HUES48 (cell line): Measurements from ENCODE around the gene NPAS3.

Experiments used
- H3K27ac ChIP-seq: one replicate; pipeline ENCODE4 v1.7.0; 2013; ENCODE audit warnings: low read depth, low read length, inconsistent platforms
- H3K27me3 ChIP-seq: 2 replicates; pipeline ENCODE4 v1.6.1; 2013; ENCODE audit warnings: mild to moderate bottlenecking, low read length; ENCODE audit not compliant: control insufficient read depth, insufficient read depth
- H3K36me3 ChIP-seq: 2 replicates; pipeline ENCODE4 v1.6.1; 2013; ENCODE audit warnings: low read length; ENCODE audit not compliant: control insufficient read depth, insufficient read depth
- H3K4me1 ChIP-seq: 2 replicates; pipeline ENCODE4 v1.6.1; 2013; ENCODE audit warnings: mild to moderate bottlenecking, low read length; ENCODE audit not compliant: control insufficient read depth, insufficient read depth
- H3K4me3 ChIP-seq: 2 replicates; pipeline ENCODE4 v1.5.1; 2013; ENCODE audit warnings: mild to moderate bottlenecking, low read depth, low read length
- H3K9ac ChIP-seq: 2 replicates; pipeline ENCODE4 v1.6.1; 2013; ENCODE audit warnings: mild to moderate bottlenecking, low read depth, low read length, moderate library complexity
- H3K9me3 ChIP-seq: 2 replicates; pipeline ENCODE4 v1.6.1; 2013; ENCODE audit warnings: low read length; ENCODE audit not compliant: control insufficient read depth, insufficient read depth

The NPAS3 gene

DNA sequence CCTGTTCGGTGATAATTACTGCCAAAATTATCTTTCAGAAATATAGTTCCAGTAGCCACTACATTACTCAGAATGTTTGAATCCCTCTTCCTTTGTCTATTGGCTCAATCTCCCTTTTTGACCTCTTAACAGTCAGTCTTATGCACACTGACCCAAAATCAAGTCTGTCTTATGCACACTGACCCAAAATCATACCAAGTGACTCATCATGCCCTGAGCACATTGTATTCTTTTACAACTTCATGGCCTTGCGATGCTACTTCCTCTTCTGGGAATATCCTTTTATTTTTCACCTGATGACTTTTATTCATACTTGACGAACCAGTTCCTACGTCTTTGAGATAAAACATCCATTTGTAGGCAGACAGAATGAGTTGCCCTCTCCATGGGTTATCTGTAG lies 182.3 kb downstream of the NPAS3 start:
- Histone ChIP-seq H3K9me3 (no peaks in the 10 kb centered on the region), H3K27me3 (no peaks in the 10 kb centered on the region), H3K4me3 (no peak overlapping the region), H3K27ac (no peak overlapping the region), H3K36me3 (no peaks in the 10 kb centered on the region), H3K9ac (no peak overlapping the region), H3K4me1 (0 out of 2 replicates have a peak, but pooled peaks cover 2% of the 10 kb centered on the region)

DNA sequence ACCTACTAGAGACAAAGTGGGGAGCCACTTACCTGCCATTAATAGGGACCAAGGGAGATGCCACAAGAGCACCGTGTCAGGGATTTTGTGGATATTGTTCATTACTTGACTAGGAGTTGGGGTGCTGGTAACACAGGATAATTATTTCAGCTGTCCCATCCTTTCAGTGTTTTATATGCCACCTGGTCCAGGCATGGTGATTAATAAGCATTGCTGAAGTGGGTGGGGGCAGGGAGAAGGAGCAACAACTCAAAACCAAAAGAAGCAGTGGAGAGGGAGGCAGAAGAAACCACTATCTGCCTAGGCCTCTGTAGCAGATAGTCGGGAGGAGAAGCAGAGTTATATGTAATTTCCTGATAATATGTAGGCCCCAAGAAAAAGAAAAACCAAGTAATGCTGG lies 184.6 kb downstream of the NPAS3 start:
- no peaks in the 10 kb centered on the region for H3K9me3 ChIP-seq
- H3K27me3 ChIP-seq: no peaks in the 10 kb centered on the region
- no peak overlapping the region for H3K9ac ChIP-seq
- no peaks in the 10 kb centered on the region for H3K4me1 ChIP-seq
- no peaks in the 10 kb centered on the region for H3K36me3 ChIP-seq
- no peak overlapping the region for H3K27ac ChIP-seq
- H3K4me3 ChIP-seq: no peak overlapping the region

DNA sequence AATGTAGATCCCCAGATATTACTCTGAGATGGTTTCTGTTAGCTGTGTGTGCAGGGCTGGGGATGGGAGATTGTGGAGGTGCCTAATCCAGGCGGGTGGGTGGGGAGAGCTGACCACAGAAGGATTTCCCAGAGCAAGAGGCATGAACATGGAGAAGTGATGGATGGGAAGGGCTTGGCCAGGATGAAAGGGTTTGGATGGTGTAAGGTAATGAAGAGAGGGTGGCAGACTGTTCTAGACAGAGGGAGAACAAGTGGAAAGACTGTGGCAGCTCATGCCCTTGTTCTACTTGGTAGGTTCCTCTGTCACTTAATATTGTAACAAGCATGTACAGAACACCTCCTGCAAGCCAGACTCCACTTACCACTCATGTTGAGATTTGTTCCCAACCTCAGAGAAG lies 187.8 kb downstream of the NPAS3 start:
- no peaks in the 10 kb centered on the region for H3K9me3 ChIP-seq
- no peak overlapping the region for H3K9ac ChIP-seq
- no peak overlapping the region for H3K27ac ChIP-seq
- no peak overlapping the region for H3K4me3 ChIP-seq
- H3K4me1 ChIP-seq: no peaks in the 10 kb centered on the region
- no peaks in the 10 kb centered on the region for H3K36me3 ChIP-seq
- H3K27me3 ChIP-seq: no peaks in the 10 kb centered on the region

DNA sequence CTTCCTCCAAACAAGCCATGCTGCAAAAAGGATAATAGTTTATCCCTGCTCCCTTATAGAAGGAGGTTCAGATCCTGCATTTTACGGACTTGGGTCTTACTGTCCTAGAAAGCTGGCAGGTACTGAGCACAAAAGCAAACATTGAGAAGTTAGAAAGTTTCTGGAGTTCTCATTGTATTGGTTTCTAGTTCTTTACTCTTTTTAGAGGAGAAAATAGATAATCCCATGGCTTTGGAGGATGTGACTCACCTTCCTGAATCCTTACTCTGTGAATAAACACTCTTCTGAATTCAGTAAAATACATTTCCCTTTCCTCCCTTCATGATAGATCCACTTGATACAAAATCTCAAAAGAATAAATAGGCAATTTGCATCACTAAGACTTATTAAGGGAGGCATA lies 188.9 kb downstream of the NPAS3 start:
- H3K4me3 ChIP-seq: no peak overlapping the region
- no peaks in the 10 kb centered on the region for H3K4me1 ChIP-seq
- no peak overlapping the region for H3K9ac ChIP-seq
- H3K27me3 ChIP-seq: no peaks in the 10 kb centered on the region
- H3K36me3 ChIP-seq: no peaks in the 10 kb centered on the region
- no peak overlapping the region for H3K27ac ChIP-seq
- no peaks in the 10 kb centered on the region for H3K9me3 ChIP-seq

DNA sequence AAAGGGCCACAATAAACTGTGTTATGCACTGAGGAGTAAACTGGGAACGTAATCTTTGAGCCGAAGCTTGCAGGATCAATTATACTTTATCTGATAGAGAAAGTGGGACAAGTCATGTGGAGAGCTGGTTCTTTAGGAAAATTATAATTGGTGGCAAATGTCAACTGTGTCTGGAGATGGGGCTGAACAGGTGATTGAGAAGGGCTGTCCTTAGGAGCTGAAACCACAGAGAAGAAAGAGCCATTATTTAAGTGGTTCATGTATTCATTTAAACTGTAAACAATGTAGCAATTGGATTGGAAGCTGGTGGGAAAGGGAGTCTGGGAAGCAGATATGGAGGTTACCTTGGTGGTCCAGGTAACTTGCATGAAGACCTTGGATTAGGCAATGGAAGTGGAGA lies 193.1 kb downstream of the NPAS3 start:
- peaks cover 5% of the 10 kb centered on the region; the same call in 1 of the 2 replicates for H3K27me3 ChIP-seq
- no peaks in the 10 kb centered on the region for H3K9me3 ChIP-seq
- no peaks in the 10 kb centered on the region for H3K36me3 ChIP-seq
- peaks cover 15% of the 10 kb centered on the region for H3K4me1 ChIP-seq
- no peak overlapping the region for H3K4me3 ChIP-seq
- H3K9ac ChIP-seq: no peak overlapping the region
- no peak overlapping the region for H3K27ac ChIP-seq

DNA sequence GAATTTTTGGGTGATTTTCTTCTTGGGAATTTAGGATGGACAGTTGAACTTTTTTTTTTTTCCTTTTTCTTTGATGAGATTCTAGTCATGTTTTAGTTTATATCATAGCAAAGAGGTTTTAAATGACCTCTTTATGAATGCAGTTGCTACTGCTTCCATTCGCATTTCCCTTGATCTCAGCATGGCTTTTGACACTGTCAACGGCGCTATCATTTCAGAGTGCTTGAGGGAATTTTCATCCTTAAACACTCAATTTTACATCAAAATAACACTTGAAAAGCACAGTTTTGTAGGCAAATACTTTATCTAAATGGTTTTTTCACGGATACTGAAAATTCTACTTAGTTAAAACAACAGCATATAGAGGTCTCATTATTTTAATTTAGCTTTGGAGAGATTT lies 195.5 kb downstream of the NPAS3 start:
- Histone ChIP-seq H3K36me3 (no peaks in the 10 kb centered on the region), H3K27ac (no peak overlapping the region), H3K4me3 (no peak overlapping the region), H3K9me3 (no peaks in the 10 kb centered on the region), H3K4me1 (peaks cover 15% of the 10 kb centered on the region), H3K27me3 (peaks cover 5% of the 10 kb centered on the region; the same call in 1 of the 2 replicates), H3K9ac (no peak overlapping the region)

DNA sequence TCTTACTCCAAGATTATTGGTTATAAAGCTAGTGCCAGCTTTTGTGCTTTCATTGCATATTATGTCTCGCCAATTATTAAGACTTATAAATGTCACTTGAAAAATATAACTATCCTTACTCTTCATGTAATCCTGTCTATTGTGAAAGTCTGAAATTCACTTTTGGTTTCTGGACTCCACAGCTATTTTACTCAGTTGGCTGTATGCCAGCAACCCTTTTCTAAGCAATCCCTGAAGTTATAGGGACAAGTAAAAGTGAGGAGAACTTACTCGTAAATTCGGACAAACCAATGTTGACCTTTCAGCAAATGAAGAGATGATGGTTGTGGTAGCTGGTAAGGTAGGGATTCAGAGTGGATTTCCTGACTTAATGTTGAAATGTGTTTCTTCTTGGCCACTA lies 196.3 kb downstream of the NPAS3 start:
- Histone ChIP-seq H3K36me3 (no peaks in the 10 kb centered on the region), H3K4me3 (no peak overlapping the region), H3K27ac (no peak overlapping the region), H3K4me1 (peaks cover 15% of the 10 kb centered on the region), H3K27me3 (peaks cover 5% of the 10 kb centered on the region; the same call in 1 of the 2 replicates), H3K9me3 (no peaks in the 10 kb centered on the region), H3K9ac (no peak overlapping the region)

DNA sequence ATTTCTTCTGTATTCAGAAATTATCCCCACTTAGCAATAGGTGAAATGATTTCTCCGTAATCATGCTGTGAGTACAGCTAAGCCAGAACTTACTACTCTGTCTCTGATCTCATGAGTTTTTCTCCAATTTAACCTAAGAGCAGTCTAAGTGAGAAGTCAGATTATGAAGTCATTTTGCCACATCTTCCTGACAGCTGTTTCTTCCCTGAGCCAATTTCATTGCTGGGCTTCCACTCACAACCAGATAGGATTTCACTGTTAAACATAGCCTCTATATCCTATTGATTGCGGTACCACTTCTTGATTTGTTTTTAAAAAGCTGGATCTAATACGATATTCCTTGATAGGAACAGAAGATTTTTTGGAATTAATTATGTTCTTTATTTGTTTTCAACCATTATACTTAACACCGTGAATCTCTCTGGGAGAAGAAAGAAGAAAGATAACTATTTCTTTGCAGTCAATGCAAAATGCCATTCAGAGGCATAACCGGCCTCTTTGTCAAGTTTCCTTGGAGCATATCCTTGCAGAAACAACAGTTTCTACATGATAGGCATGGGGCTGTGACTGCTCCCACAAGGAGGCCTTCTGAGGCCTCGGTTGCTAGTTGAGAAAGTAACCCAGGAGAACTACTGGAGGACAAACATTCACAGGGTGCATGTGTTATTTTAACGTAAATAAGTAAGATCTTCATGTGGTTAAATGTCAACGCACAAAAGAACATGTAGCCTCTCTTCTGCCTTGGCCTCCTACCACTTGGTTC lies 212.2 kb downstream of the NPAS3 start:
- Histone ChIP-seq H3K4me1 (no peaks in the 10 kb centered on the region), H3K9me3 (no peaks in the 10 kb centered on the region), H3K4me3 (no peak overlapping the region), H3K9ac (no peak overlapping the region), H3K27me3 (no peaks in the 10 kb centered on the region), H3K27ac (no peak overlapping the region), H3K36me3 (no peaks in the 10 kb centered on the region)

DNA sequence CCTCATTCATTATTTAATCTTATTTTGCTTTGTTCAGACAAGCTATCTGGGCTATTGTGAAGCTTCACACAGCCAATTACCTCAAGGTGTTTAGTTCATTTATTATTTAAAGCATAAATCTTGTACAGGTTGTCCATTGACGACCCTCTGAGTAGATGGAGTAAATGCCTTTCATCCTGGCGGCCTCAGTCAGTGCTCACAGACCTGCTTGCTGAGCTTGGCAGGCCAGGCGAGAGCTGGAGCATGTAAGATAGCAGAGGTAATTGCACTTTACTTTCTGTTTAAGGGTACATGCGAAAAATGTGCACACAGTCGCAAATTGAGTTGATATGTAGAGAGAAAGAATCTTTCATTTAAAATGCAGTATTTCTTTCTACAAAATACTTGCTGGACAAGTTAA lies 224.4 kb downstream of the NPAS3 start:
- no peaks in the 10 kb centered on the region for H3K9me3 ChIP-seq
- no peaks in the 10 kb centered on the region for H3K36me3 ChIP-seq
- no peaks in the 10 kb centered on the region for H3K27me3 ChIP-seq
- no peak overlapping the region for H3K4me3 ChIP-seq
- peaks cover 20% of the 10 kb centered on the region for H3K4me1 ChIP-seq
- no peak overlapping the region for H3K27ac ChIP-seq
- H3K9ac ChIP-seq: no peak overlapping the region

DNA sequence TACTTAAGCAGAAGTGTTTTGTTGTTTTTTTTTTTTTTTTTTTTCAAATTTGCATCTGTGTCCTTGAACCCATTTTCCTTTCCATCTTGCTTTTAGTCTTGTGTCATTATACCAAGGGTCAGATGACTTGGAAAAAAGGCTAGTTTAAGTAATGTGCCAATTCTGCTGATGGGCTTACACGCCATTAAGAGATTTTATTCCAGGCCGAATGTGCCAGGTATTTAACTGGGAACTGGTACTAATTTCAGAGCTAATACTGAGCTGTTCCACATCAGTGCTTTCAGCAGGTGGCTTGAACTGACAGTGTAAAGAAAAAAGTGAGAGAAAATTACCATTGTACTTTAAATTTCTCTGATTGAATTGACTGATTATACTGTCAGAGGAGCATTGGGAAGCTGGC lies 224.9 kb downstream of the NPAS3 start:
- H3K4me3 ChIP-seq: no peak overlapping the region
- H3K36me3 ChIP-seq: no peaks in the 10 kb centered on the region
- peaks cover 20% of the 10 kb centered on the region for H3K4me1 ChIP-seq
- no peak overlapping the region for H3K9ac ChIP-seq
- H3K27ac ChIP-seq: no peak overlapping the region
- H3K9me3 ChIP-seq: no peaks in the 10 kb centered on the region
- no peaks in the 10 kb centered on the region for H3K27me3 ChIP-seq

DNA sequence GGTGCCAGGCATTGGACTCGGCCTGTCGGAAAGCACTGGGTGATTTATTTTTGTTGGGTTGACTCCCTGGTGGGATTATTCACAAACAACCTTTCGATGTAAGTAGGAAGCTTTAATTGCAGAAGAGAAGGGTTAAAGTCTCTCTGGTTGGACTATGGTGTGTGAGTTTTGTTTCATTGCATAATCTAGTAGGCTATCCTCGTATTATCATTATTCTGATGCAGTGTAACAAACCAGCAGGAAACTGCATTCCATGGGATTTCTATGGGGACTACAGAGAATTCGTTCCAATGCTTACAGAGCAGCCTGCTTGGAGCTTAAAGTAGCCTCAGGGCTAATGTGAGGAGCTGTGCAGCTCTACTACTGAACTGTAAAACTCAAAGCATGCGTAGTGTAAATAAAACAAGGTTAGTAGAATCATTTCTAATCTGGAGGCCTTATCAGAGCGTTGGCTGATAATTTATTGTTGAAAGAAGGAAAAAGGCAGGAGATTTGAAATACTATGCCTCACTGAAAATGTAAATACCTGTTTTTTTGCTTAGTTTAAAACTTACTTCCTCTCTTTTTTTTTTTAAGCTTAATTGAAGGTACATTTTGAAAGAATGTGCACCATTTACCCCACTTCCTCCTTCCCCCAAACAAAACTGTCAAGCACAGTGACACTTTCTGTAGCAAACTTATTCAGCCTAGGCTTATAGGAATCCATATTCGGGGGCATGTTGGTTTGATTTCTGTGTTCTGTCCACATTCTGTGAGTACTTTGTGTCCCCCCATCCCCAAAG lies 226.7 kb downstream of the NPAS3 start:
- Histone ChIP-seq H3K4me3 (no peak overlapping the region), H3K36me3 (no peaks in the 10 kb centered on the region), H3K27ac (no peak overlapping the region), H3K27me3 (no peaks in the 10 kb centered on the region), H3K9me3 (no peaks in the 10 kb centered on the region), H3K4me1 (peaks cover 20% of the 10 kb centered on the region), H3K9ac (no peak overlapping the region)
